MM.1S (cell line): ENCODE results near the gene CELA2B.

Experiments
- EZH2 ChIP-seq: fragments of 300-600 bp; sonication (generic); optimal IDR thresholded peaks from 2 replicates; pipeline ENCODE3; 2017; ENCODE audit warnings: low read depth, mild to moderate bottlenecking, antibody characterized with exemption, low read length, mixed read lengths
- TF ChIP-seq, protein P1 (sequence below): fragments of 300-600 bp; sonication (generic); IDR thresholded peaks from 2 replicates; pipeline ENCODE4 v1.5.1; 2016; ENCODE audit warnings: antibody characterized with exemption, low read length, mixed read lengths

DNA sequence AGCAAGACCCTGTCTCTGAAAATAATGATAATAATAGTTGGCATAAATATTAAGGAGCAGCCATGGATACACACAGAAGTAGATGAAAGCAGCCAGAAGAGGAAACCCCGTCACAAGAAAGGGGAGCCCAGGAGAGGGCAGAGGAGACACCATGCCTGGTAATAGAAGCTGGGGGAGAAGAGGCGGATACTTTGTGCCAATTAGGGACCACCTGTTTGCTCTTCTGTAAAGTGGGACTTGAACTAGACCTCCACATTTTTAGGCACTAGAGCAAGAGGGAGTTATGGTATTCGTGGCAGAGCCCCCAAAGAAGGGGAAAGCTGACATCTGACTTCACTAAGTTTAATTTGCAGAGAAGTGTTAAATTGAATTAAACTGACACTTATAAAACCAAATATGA lies 12.5 kb downstream of the CELA2B start:
- TF ChIP-seq, protein P1, sequence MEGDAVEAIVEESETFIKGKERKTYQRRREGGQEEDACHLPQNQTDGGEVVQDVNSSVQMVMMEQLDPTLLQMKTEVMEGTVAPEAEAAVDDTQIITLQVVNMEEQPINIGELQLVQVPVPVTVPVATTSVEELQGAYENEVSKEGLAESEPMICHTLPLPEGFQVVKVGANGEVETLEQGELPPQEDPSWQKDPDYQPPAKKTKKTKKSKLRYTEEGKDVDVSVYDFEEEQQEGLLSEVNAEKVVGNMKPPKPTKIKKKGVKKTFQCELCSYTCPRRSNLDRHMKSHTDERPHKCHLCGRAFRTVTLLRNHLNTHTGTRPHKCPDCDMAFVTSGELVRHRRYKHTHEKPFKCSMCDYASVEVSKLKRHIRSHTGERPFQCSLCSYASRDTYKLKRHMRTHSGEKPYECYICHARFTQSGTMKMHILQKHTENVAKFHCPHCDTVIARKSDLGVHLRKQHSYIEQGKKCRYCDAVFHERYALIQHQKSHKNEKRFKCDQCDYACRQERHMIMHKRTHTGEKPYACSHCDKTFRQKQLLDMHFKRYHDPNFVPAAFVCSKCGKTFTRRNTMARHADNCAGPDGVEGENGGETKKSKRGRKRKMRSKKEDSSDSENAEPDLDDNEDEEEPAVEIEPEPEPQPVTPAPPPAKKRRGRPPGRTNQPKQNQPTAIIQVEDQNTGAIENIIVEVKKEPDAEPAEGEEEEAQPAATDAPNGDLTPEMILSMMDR = no peak
- TF ChIP-seq EZH2 = no peak
